ENCODE data around the gene ZDHHC21.
"Not testable (repeated sequence)": the region's sequence is repeated elsewhere in the genome, so short reads cannot be mapped to it uniquely, and the experiment has no call there.

The ZDHHC21 gene

DNA sequence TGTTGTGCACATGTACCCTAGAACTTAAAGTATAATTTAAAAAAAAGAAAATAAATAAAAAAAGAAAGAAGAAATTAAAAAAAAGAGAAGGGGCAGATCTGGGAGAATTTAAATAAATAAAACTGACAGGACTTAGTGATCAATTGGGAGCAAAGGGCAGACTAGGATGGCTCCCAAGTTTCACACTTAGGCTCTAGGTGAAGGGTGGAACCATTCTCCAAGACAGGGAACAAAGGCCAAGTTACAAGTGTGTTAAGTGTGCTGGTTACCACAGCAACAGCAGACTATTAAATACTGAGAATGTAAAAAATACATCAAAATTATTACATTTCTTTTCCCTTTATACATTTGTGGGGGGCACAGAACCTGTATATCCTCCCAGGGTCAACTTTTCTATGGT lies 7.1 kb downstream of the ZDHHC21 start:
- Histone ChIP-seq H3K27me3 (ENCODE audit: low read length) (no peaks in the 10 kb centered on the region), H4K20me1 (ENCODE audit: low read depth, low read length) (no peaks in the 10 kb centered on the region), H3K36me3 (ENCODE audit: low read length) (no peaks in the 10 kb centered on the region), H3K9me3 (ENCODE audit: insufficient read depth, low read length) (no peaks in the 10 kb centered on the region), H3K79me2 (ENCODE audit: insufficient read depth, low read length) (no peaks in the 10 kb centered on the region), H3K4me3 (ENCODE audit: insufficient read depth, low read length, poor library complexity, severe bottlenecking) (no peak overlapping the region), H3K27ac (ENCODE audit: low read depth, low read length) (no peak overlapping the region), H3K4me2 (ENCODE audit: low read depth, low read length, poor library complexity, severe bottlenecking) (no peak overlapping the region), H3K9me2 (replicated peaks; ENCODE audit: insufficient read depth, low read length) (no peaks in the 10 kb centered on the region), H3K9ac (ENCODE audit: low read length) (no peak overlapping the region), H3F3A (ENCODE audit: insufficient read depth) (no peaks in the 10 kb centered on the region), H2AFZ (ENCODE audit: low read depth, low read length, severe bottlenecking) (no peak overlapping the region)
- no peak for TF ChIP-seq EZH2phosphoT487 (conservative IDR thresholded peaks at IDR 0.05; ENCODE audit: low read length)
- TF ChIP-seq, protein P1, sequence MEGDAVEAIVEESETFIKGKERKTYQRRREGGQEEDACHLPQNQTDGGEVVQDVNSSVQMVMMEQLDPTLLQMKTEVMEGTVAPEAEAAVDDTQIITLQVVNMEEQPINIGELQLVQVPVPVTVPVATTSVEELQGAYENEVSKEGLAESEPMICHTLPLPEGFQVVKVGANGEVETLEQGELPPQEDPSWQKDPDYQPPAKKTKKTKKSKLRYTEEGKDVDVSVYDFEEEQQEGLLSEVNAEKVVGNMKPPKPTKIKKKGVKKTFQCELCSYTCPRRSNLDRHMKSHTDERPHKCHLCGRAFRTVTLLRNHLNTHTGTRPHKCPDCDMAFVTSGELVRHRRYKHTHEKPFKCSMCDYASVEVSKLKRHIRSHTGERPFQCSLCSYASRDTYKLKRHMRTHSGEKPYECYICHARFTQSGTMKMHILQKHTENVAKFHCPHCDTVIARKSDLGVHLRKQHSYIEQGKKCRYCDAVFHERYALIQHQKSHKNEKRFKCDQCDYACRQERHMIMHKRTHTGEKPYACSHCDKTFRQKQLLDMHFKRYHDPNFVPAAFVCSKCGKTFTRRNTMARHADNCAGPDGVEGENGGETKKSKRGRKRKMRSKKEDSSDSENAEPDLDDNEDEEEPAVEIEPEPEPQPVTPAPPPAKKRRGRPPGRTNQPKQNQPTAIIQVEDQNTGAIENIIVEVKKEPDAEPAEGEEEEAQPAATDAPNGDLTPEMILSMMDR (IDR thresholded peaks at IDR 0.05; ENCODE audit: insufficient read depth, low read length, poor library complexity, severe bottlenecking) = no peak

DNA sequence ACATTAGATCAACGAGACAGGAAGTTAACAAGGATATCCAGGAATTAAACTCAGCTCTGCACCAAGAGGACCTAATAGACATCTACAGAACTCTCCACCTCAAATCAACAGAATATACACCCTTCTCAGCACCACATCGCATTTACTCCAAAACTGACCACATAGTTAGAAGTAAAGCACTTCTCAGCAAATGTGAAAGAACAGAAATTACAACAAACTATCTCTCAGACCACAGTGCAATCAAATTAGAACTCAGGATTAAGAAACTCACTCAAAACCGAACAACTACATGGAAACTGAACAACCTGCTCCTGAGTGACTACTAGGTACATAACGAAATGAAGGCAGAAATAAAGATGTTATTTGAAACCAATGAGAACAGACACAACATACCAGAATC lies 10.6 kb downstream of the ZDHHC21 start:
- H3K79me2 ChIP-seq (ENCODE audit: insufficient read depth, low read length); H3K9ac ChIP-seq (ENCODE audit: low read length); H4K20me1 ChIP-seq (ENCODE audit: low read depth, low read length): not testable (repeated sequence)

DNA sequence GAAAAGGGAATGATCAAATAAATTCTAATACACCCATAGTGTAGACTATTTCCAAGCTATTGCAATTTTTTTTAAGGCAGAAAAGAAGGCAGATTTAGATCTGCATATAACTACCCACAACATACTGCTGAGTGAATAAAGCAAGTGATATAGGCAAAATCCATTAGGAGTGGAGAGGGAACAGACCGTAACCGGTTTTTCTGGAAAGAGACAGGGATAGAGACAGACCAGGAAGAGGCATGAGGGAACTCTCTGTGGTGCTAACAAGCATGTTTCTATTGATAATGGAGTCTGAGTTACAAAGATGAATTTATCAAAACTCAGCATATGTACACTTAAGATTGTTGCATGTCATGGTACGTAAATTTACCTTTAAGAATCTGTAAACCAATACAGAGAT lies 14.5 kb downstream of the ZDHHC21 start:
- Histone ChIP-seq H2AFZ (ENCODE audit: low read depth, low read length, severe bottlenecking) (no peak overlapping the region), H3F3A (ENCODE audit: insufficient read depth) (no peaks in the 10 kb centered on the region; the same call in 1 of the 2 replicates), H3K27ac (ENCODE audit: low read depth, low read length) (no peak overlapping the region), H3K4me2 (ENCODE audit: low read depth, low read length, poor library complexity, severe bottlenecking) (no peak overlapping the region), H3K9me3 (ENCODE audit: insufficient read depth, low read length) (no peaks in the 10 kb centered on the region), H3K36me3 (ENCODE audit: low read length) (no peaks in the 10 kb centered on the region; the same call in 1 of the 2 replicates), H3K9me2 (replicated peaks; ENCODE audit: insufficient read depth, low read length) (no peaks in the 10 kb centered on the region), H3K27me3 (ENCODE audit: low read length) (no peaks in the 10 kb centered on the region), H3K9ac (ENCODE audit: low read length) (no peak overlapping the region), H3K4me3 (ENCODE audit: insufficient read depth, low read length, poor library complexity, severe bottlenecking) (no peak overlapping the region), H3K79me2 (ENCODE audit: insufficient read depth, low read length) (no peaks in the 10 kb centered on the region), H4K20me1 (ENCODE audit: low read depth, low read length) (no peaks in the 10 kb centered on the region)
- TF ChIP-seq, protein P1 (IDR thresholded peaks at IDR 0.05; ENCODE audit: insufficient read depth, low read length, poor library complexity, severe bottlenecking) = no peak
- no peak for TF ChIP-seq EZH2phosphoT487 (conservative IDR thresholded peaks at IDR 0.05; ENCODE audit: low read length)

More for the DNA sequence above, 10.6 kb downstream of the ZDHHC21 start:
- not testable (repeated sequence) for H3F3A ChIP-seq (ENCODE audit: insufficient read depth); H3K4me2 ChIP-seq (ENCODE audit: low read depth, low read length, poor library complexity, severe bottlenecking); H3K27me3 ChIP-seq (ENCODE audit: low read length); H3K27ac ChIP-seq (ENCODE audit: low read depth, low read length); H3K9me2 ChIP-seq (replicated peaks; ENCODE audit: insufficient read depth, low read length); H2AFZ ChIP-seq (ENCODE audit: low read depth, low read length, severe bottlenecking); H3K4me3 ChIP-seq (ENCODE audit: insufficient read depth, low read length, poor library complexity, severe bottlenecking); H3K36me3 ChIP-seq (ENCODE audit: low read length); H3K9me3 ChIP-seq (ENCODE audit: insufficient read depth, low read length)

DNA sequence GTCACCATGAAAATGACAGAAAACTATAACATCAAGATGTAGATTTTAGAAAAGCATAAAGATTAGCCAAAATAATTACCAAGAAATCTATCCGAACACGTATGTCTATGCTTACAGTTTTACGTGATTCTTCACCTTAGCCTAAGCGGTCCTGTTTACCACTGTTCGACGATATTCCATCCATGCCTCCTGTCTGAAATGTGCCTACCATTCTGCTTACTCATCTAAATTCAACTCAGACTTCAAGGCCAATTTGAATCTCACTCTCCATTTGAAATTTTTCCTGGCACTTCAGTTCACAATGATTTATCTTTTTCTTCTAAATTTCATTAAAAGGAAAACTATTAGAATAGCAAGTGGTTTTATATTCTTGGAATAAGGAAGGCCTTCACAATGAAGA lies 15.4 kb downstream of the ZDHHC21 start:
- no peaks in the 10 kb centered on the region for H3K79me2 ChIP-seq (ENCODE audit: insufficient read depth, low read length)
- TF ChIP-seq EZH2phosphoT487 (conservative IDR thresholded peaks at IDR 0.05; ENCODE audit: low read length) = no peak
- TF ChIP-seq, protein P1 (IDR thresholded peaks at IDR 0.05; ENCODE audit: insufficient read depth, low read length, poor library complexity, severe bottlenecking) = no peak
- no peak overlapping the region for H2AFZ ChIP-seq (ENCODE audit: low read depth, low read length, severe bottlenecking)
- no peak overlapping the region for H3K4me3 ChIP-seq (ENCODE audit: insufficient read depth, low read length, poor library complexity, severe bottlenecking)
- no peak overlapping the region for H3K27ac ChIP-seq (ENCODE audit: low read depth, low read length)
- H3F3A ChIP-seq (ENCODE audit: insufficient read depth) = no peaks in the 10 kb centered on the region; the same call in 1 of the 2 replicates
- no peak overlapping the region for H3K9ac ChIP-seq (ENCODE audit: low read length)
- H3K9me3 ChIP-seq (ENCODE audit: insufficient read depth, low read length) = no peaks in the 10 kb centered on the region
- no peaks in the 10 kb centered on the region for H3K27me3 ChIP-seq (ENCODE audit: low read length)
- H3K36me3 ChIP-seq (ENCODE audit: low read length) = no peaks in the 10 kb centered on the region; the same call in 1 of the 2 replicates
- H3K9me2 ChIP-seq (replicated peaks; ENCODE audit: insufficient read depth, low read length) = no peaks in the 10 kb centered on the region
- H3K4me2 ChIP-seq (ENCODE audit: low read depth, low read length, poor library complexity, severe bottlenecking) = no peak overlapping the region
- H4K20me1 ChIP-seq (ENCODE audit: low read depth, low read length) = no peaks in the 10 kb centered on the region
